NCI-H2171 treated with DMSO at 0.1 percent for 48 hours (cell line): Measurements from ENCODE around the gene RBM18.

ENCODE experiments used
- DNase-seq: peaks from one replicate; lab custom pipeline; 2025; lab: John Stamatoyannopoulos, UW

Gene RBM18

GRCh38 chr9:122204055-122204454, 60.6 kb downstream of the RBM18 start:
- DNase-seq: no peak

- no peak for DNase-seq
These were observed 62.5 kb downstream of the RBM18 start for GRCh38 chr9:122202111-122202510.

GRCh38 chr9:122201641-122202040, 63.0 kb downstream of the RBM18 start:
- no peak for DNase-seq

- no peak for DNase-seq
These were observed 63.6 kb downstream of the RBM18 start for GRCh38 chr9:122200960-122201595.

GRCh38 chr9:122197882-122198281, 66.8 kb downstream of the RBM18 start:
- no peak for DNase-seq

- DNase-seq: peak; percentile 48
These were observed 67.2 kb downstream of the RBM18 start for GRCh38 chr9:122197426-122197825.

- DNase-seq: no peak
These were observed 68.8 kb downstream of the RBM18 start for GRCh38 chr9:122195875-122196274.

- DNase-seq: no peak
These were observed 71.0 kb downstream of the RBM18 start for GRCh38 chr9:122193651-122194050.

- DNase-seq: no peak
These were observed 71.6 kb downstream of the RBM18 start for GRCh38 chr9:122192914-122193525.

GRCh38 chr9:122192261-122192875, 72.3 kb downstream of the RBM18 start:
- DNase-seq: no peak

- DNase-seq: no peak
These were observed 73.1 kb downstream of the RBM18 start for GRCh38 chr9:122191584-122191983.

GRCh38 chr9:122190597-122191381, 73.9 kb downstream of the RBM18 start:
- no peak for DNase-seq

- no peak for DNase-seq
These were observed 76.3 kb downstream of the RBM18 start for GRCh38 chr9:122188369-122188768.
